ENCODE data around the gene RASIP1. TPM values are rescaled to one million over a fixed set of nuclear protein-coding genes. Genes with fewer than 3 reads are reported as not detected.

Gene RASIP1
- total and polyA plus RNA-seq, 2 of the 8 experiments (the other 6 are each of a cell fraction or from before 2014, with no cell fraction given) = 9.3 to 11.4 TPM

DNA sequence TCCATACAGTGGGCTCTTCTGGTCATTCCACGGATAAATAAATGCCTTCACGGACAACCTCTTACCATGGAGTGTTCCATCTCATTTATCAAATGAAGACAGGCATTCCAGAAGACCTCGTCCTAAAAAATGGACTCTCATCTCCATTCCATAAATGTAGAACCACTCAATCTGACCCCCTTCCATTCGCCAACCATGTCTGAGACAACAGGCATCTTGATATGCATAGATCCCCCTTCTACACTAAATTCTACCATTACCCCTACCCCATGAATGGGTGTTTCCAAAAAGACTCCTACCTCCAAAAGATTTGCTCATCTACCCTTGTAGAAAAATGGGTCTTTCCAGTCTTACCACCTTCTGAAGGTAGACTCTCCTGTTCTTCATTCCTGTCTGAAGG is 9.0 kb downstream of the RASIP1 start:
- no peaks in the 10 kb centered on the region for H3K27me3 ChIP-seq (replicated peaks in 1 of 4; ENCODE audit: control insufficient read depth in 3 of 4, extremely low read depth in 1 of 4, insufficient read depth in 3 of 4, low read length in 3 of 4)
- no peak overlapping the region for H3K4me2 ChIP-seq (ENCODE audit: insufficient read depth in 1 of 2, low read depth in 2 of 2, low read length in 2 of 2)
- no peak overlapping the region for H2BK5ac ChIP-seq (ENCODE audit: low read depth, low read length)
- H2BK15ac ChIP-seq (ENCODE audit: low read length) = no peak overlapping the region
- no peak for DNase-seq (ENCODE audit: low read depth in 1 of 2, low spot score in 2 of 2)
- H3K9ac ChIP-seq (replicated peaks in 1 of 4; ENCODE audit: extremely low read depth in 1 of 4, low read depth in 3 of 4, low read length in 3 of 4) = no peak overlapping the region
- H4K91ac ChIP-seq (replicated peaks; ENCODE audit: insufficient read length, low read length) = no peak overlapping the region
- FAIRE-seq = no peak
- H3K4me3 ChIP-seq (ENCODE audit: extremely low read depth in 1 of 4, insufficient read depth in 2 of 4, low read depth in 3 of 4, low read length in 4 of 4) = no peak overlapping the region
- H3K36me3 ChIP-seq (ENCODE audit: control insufficient read depth in 2 of 4, insufficient read depth in 4 of 4, low read length in 3 of 4) = no peaks in the 10 kb centered on the region
- no peak overlapping the region for H2BK120ac ChIP-seq (replicated peaks; ENCODE audit: low read depth, low read length)
- no peaks in the 10 kb centered on the region for H3K79me1 ChIP-seq (ENCODE audit: low read depth, low read length)
- H3K4me1 ChIP-seq (replicated peaks in 1 of 4; ENCODE audit: control insufficient read depth in 3 of 4, insufficient read depth in 4 of 4, low read length in 3 of 4) = peaks cover 0 to 7% (median 0%) of the 10 kb centered on the region in 4 experiments; a peak in 4 of 7 replicates
- no peaks in the 10 kb centered on the region for H3K79me2 ChIP-seq (ENCODE audit: control insufficient read depth in 1 of 2, insufficient read depth in 2 of 2, low read length in 2 of 2)
- no peak overlapping the region for H4K8ac ChIP-seq (ENCODE audit: extremely low read depth, insufficient read depth, low read length)
- 91% methylated on average over 4 of the region's 4 CpGs; no CpG with 5 or more reads in 1 of the 2 experiments for WGBS, 2 experiments (ENCODE audit: extremely low coverage in 1 of 2, insufficient coverage in 1 of 2, insufficient read length in 1 of 2, insufficient replicate concordance in 2 of 2, low coverage in 1 of 2, low lambda C conversion rate in 2 of 2, missing lambda C conversion rate in 1 of 2)
- ChIA-PET POLR2A (ENCODE audit: partially characterized antibody) (no interaction called here), CTCF (ENCODE audit: partially characterized antibody) (no interaction called here)
- H3K23me2 ChIP-seq (ENCODE audit: low read depth, low read length) = peaks cover 5% of the 10 kb centered on the region; the same call in 1 of the 2 replicates
- no peak overlapping the region for H3K14ac ChIP-seq (ENCODE audit: insufficient read length)
- no peak overlapping the region for H3K56ac ChIP-seq (replicated peaks; ENCODE audit: insufficient read length, low read depth, low read length)
- H2AFZ ChIP-seq (ENCODE audit: low read length) = no peak overlapping the region
- H2BK20ac ChIP-seq (ENCODE audit: low read length) = no peak overlapping the region
- no peak overlapping the region for H3K23ac ChIP-seq (ENCODE audit: insufficient read length)
- no peaks in the 10 kb centered on the region for H4K20me1 ChIP-seq (replicated peaks in 1 of 2; ENCODE audit: control insufficient read depth in 1 of 2, insufficient read depth in 2 of 2, low read length in 2 of 2)
- H2BK12ac ChIP-seq (ENCODE audit: low read depth, low read length) = no peak overlapping the region
- H4K5ac ChIP-seq (ENCODE audit: insufficient read length, low read depth, low read length) = no peak overlapping the region
- no peak overlapping the region for H3K27ac ChIP-seq (ENCODE audit: low read depth, low read length)
- H3K18ac ChIP-seq (ENCODE audit: extremely low read depth, low read length) = no peak overlapping the region
- no peak overlapping the region for H3K4ac ChIP-seq (replicated peaks; ENCODE audit: insufficient read length, low read depth, low read length)
- H3K9me3 ChIP-seq (ENCODE audit: insufficient read depth in 2 of 2, low read depth in 1 of 2, low read length in 1 of 2) = no peaks in the 10 kb centered on the region
- H2AK5ac ChIP-seq (ENCODE audit: low read depth, low read length) = no peak overlapping the region
- TF ChIP-seq CBX5 (IDR thresholded peaks at IDR 0.05; ENCODE audit: low read depth, low read length) = no peak
- no peak for TF ChIP-seq BACH1 (IDR thresholded peaks at IDR 0.05; ENCODE audit: low read length)
- no peak for TF ChIP-seq JUN (IDR thresholded peaks at IDR 0.05; ENCODE audit: low read depth, low read length)
- no peak for TF ChIP-seq TEAD4 (IDR thresholded peaks at IDR 0.05; ENCODE audit: low read depth, low read length)

Data from H1 (cell line).